SJCRH30 (cell line): Measurements from ENCODE around the gene NOVA2. TPM values are rescaled to one million over a fixed set of nuclear protein-coding genes. Genes with fewer than 3 reads are reported as not detected.
A peak's percentile ranks its signal among the peaks of the same experiment; 100 is the strongest.

Experiments
- DNase-seq, 2 experiments: peaks; one replicate each; pipeline ENCODE4 v3.0.0-alpha.2; 2015 to 2020
- H3K27ac ChIP-seq: fragments of 250-450 bp; sonication (Bioruptor Pico); 2 replicates; pipeline ENCODE4 v1.5.1; 2020; ENCODE audit warnings: mild to moderate bottlenecking, moderate library complexity
- H3K27me3 ChIP-seq: fragments of 250-450 bp; sonication (Bioruptor Pico); 2 replicates; pipeline ENCODE4 v1.5.1; 2020; ENCODE audit warnings: mild to moderate bottlenecking, moderate library complexity
- H3K36me3 ChIP-seq: fragments of 250-450 bp; sonication (Bioruptor Pico); 2 replicates; pipeline ENCODE4 v1.5.1; 2020; ENCODE audit warnings: mild to moderate bottlenecking, moderate library complexity
- H3K4me1 ChIP-seq: fragments of 250-450 bp; sonication (Bioruptor Pico); 2 replicates; pipeline ENCODE4 v1.5.1; 2020; ENCODE audit warnings: mild to moderate bottlenecking, moderate library complexity
- H3K4me3 ChIP-seq: fragments of 250-450 bp; sonication (Bioruptor Pico); 2 replicates; pipeline ENCODE4 v1.5.1; 2020; ENCODE audit warnings: mild to moderate bottlenecking, moderate library complexity
- H3K9me3 ChIP-seq: fragments of 250-450 bp; sonication (Bioruptor Pico); replicated peaks from 2 replicates; pipeline ENCODE4 v1.5.1; 2020; ENCODE audit warnings: mild to moderate bottlenecking, moderate library complexity
- total RNA-seq: library from RNA; depleted of rRNA; stranded (reverse); fragments of >200 nt; shearing (Covaris generic); gene quantifications from 2 replicates; pipeline ENCODE4 v1.2.3, GENCODE V29; 2014; rRNA removed

Gene NOVA2, protein sequence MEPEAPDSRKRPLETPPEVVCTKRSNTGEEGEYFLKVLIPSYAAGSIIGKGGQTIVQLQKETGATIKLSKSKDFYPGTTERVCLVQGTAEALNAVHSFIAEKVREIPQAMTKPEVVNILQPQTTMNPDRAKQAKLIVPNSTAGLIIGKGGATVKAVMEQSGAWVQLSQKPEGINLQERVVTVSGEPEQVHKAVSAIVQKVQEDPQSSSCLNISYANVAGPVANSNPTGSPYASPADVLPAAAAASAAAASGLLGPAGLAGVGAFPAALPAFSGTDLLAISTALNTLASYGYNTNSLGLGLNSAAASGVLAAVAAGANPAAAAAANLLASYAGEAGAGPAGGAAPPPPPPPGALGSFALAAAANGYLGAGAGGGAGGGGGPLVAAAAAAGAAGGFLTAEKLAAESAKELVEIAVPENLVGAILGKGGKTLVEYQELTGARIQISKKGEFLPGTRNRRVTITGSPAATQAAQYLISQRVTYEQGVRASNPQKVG
- 0.02 TPM in 1 of 2 replicates, not detected in the other for total RNA-seq

DNA sequence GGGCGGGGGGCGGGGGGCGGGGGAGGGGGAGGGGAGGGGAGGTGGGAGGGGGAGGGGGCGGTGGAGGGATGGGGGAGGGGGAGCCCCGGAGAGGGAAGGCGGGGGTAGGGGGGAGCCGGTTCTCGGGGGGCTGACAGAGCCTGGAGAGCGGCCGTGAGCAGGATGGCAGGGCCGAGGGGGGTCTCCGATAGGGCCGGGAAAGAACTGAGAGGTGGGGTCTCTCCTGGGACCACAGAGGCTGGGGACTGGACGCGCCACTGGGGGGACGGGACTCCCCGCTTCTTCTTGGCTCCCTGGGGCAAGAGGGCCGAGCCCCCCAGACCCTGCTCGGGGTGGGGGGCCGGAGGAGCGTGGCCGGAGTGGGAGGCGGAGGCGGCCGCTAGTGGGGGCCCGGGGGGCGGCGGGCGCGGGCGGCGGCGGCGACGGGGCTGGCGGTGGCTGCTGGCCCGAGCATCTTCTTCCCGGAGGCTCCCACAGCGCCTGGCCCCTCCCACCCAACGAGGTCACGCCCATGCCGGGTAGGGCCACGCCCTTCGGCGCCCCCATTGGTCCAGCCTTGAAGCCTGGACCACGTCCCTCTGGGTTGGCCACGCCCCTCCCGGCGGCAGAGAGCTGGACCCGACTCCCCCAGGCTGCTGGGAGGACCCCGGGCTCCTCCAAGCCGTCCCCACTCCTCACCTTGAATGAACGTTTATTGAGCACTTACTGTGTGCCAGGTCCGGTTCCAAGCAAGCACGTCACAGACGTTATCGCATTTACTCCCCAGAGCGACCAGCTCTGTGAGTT lies at the start of gene NOVA2:
NOVA2 (minus strand) TSS at position 313 of the 786 bp plus-strand sequence. CDS start 514 bp downstream, outside the sequence.
- Histone ChIP-seq H3K9me3 (no peaks in the 10 kb centered on the region), H3K36me3 (no peaks in the 10 kb centered on the region), H3K27ac (no peak within 1 kb of the TSS), H3K4me3 (no peak within 1 kb of the TSS), H3K4me1 (no peaks in the 10 kb centered on the region), H3K27me3 (peaks cover 28% of the 10 kb centered on the region)
- peak; percentile 24 to 27 for DNase-seq

- Histone ChIP-seq H3K27ac (no peak overlapping the region), H3K4me3 (no peak overlapping the region), H3K36me3 (no peaks in the 10 kb centered on the region), H3K4me1 (no peaks in the 10 kb centered on the region), H3K9me3 (no peaks in the 10 kb centered on the region), H3K27me3 (no peaks in the 10 kb centered on the region)
- DNase-seq, result no peak
Measured at GRCh38 chr19:46023311-46023779, 49.7 kb upstream of the NOVA2 start.

GRCh38 chr19:46022431-46023310 lies 49.0 kb upstream of the NOVA2 start, which contains the start of gene PGLYRP1:
TSS of gene PGLYRP1 (minus strand) at chr19:46023053. CDS start at chr19:46023021, 32 bp downstream.
- no peaks in the 10 kb centered on the region for H3K27me3 ChIP-seq
- DNase-seq, result no peak
- no peaks in the 10 kb centered on the region for H3K9me3 ChIP-seq
- H3K4me3 ChIP-seq, result no peak within 1 kb of the TSS
- H3K36me3 ChIP-seq, result no peaks in the 10 kb centered on the region
- no peak within 1 kb of the TSS for H3K27ac ChIP-seq
- H3K4me1 ChIP-seq, result no peaks in the 10 kb centered on the region

GRCh38 chr19:46022061-46022430 lies 48.4 kb upstream of the NOVA2 start:
- DNase-seq, result no peak
- Histone ChIP-seq H3K4me3 (no peak overlapping the region), H3K27ac (no peak overlapping the region), H3K9me3 (no peaks in the 10 kb centered on the region), H3K4me1 (no peaks in the 10 kb centered on the region), H3K27me3 (no peaks in the 10 kb centered on the region), H3K36me3 (no peaks in the 10 kb centered on the region)

- no peak overlapping the region for H3K4me3 ChIP-seq
- no peaks in the 10 kb centered on the region for H3K27me3 ChIP-seq
- H3K9me3 ChIP-seq, result no peaks in the 10 kb centered on the region
- no peaks in the 10 kb centered on the region for H3K36me3 ChIP-seq
- H3K27ac ChIP-seq, result no peak overlapping the region
- no peak for DNase-seq
- H3K4me1 ChIP-seq, result no peaks in the 10 kb centered on the region
Measured at GRCh38 chr19:46021531-46022041, 47.9 kb upstream of the NOVA2 start.

GRCh38 chr19:46020819-46021125 lies 47.1 kb upstream of the NOVA2 start:
- H3K36me3 ChIP-seq, result no peaks in the 10 kb centered on the region
- H3K4me1 ChIP-seq, result no peaks in the 10 kb centered on the region
- DNase-seq, result no peak
- H3K9me3 ChIP-seq, result no peaks in the 10 kb centered on the region
- H3K27me3 ChIP-seq, result no peaks in the 10 kb centered on the region
- H3K27ac ChIP-seq, result no peak overlapping the region
- no peak overlapping the region for H3K4me3 ChIP-seq

DNA sequence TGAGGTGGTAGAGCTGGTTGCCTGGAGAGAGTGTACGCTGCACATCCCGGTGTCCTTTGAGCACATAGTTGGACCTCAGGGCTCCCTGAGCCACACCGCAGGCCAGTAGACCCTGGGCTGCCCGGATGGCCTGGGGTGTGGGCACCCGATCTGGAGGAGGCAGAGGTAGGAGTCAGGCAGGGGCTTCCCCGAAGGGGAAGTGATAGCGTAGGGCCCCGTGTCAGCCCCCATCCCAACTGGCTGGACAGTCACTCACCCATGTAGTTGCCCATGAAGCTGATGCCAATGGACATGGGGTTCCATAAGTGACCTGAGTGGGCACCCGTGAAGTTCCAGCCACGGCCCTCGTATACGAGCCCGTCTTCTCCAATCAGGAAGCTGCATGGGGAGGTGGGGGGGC lies 45.6 kb upstream of the NOVA2 start:
- H3K27me3 ChIP-seq, result no peaks in the 10 kb centered on the region

GRCh38 chr19:46018729-46019251 lies 45.1 kb upstream of the NOVA2 start:
- no peaks in the 10 kb centered on the region for H3K9me3 ChIP-seq
- no peak overlapping the region for H3K27ac ChIP-seq
- DNase-seq, result no peak
- H3K36me3 ChIP-seq, result no peaks in the 10 kb centered on the region
- H3K27me3 ChIP-seq, result no peaks in the 10 kb centered on the region
- H3K4me1 ChIP-seq, result no peaks in the 10 kb centered on the region
- no peak overlapping the region for H3K4me3 ChIP-seq

More for the DNA sequence above, 45.6 kb upstream of the NOVA2 start:
- Histone ChIP-seq H3K27ac (no peak overlapping the region), H3K4me1 (no peaks in the 10 kb centered on the region), H3K9me3 (no peaks in the 10 kb centered on the region), H3K4me3 (no peak overlapping the region), H3K36me3 (no peaks in the 10 kb centered on the region)
- DNase-seq, result no peak

DNA sequence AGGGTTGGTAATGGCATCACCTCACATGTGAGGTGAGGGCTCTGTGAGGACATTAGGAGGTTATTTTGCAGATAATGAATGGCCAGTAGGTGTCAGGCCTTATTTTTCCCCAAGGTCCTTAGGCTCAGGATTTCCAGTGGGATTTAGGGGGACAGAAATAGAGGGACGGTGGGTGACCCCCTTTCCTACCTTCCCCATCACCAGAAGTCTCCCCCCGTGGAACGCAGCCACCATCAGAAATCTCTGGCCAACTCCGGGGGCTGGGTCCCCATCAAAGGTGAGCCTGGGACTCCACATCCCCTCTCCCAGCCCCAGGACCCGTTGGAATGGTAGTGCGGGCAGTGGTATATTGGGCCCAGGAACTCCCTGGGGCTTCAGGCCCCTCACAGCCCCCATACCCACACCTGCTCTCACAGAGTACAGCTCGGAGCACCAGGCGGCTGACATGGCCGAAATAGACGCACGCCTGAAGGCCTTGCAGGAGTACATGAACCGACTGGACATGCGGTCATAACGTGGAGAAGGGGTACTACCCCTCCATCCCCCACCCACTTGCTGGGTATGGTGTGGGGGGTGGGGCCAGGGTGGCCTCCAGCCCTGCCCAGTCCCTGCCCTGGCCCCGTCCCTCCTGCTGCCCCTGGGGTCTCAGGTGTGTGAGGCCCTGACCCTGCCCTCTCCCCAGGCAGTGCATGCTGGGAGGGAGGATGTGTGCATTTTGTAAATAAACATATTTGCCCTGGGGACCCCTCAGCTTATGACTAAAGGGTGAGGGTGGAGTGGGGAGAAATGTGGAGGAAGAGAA lies 44.4 kb upstream of the NOVA2 start:
- H3K27ac ChIP-seq, result no peak overlapping the region
- H3K4me1 ChIP-seq, result no peaks in the 10 kb centered on the region
- H3K36me3 ChIP-seq, result no peaks in the 10 kb centered on the region
- no peaks in the 10 kb centered on the region for H3K27me3 ChIP-seq
- no peaks in the 10 kb centered on the region for H3K9me3 ChIP-seq
- no peak for DNase-seq
- no peak overlapping the region for H3K4me3 ChIP-seq

DNA sequence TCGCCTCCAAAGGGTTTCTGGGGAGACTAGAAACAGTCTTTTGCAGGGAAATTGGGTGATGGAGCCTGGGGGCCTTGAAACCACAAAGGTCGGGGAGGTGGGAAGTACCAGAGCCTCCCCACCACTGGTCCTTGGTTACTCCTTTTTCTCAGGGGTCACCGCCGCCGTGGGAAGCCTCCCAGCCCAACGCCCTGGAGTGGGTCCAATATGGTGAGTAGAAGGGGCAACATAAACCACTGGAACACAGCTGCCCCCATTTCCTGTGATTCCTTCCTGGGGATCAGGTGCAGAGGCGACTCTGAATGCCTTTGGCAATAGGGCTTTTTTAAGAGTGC lies 43.4 kb upstream of the NOVA2 start:
- Histone ChIP-seq H3K4me1 (no peaks in the 10 kb centered on the region), H3K9me3 (no peaks in the 10 kb centered on the region), H3K4me3 (no peak overlapping the region), H3K36me3 (no peaks in the 10 kb centered on the region), H3K27me3 (no peaks in the 10 kb centered on the region), H3K27ac (no peak overlapping the region)
- no peak for DNase-seq

- peak; percentile 24 to 39 for DNase-seq
- Histone ChIP-seq H3K27me3 (no peaks in the 10 kb centered on the region), H3K9me3 (no peaks in the 10 kb centered on the region), H3K4me1 (no peaks in the 10 kb centered on the region), H3K27ac (no peak overlapping the region), H3K36me3 (no peaks in the 10 kb centered on the region), H3K4me3 (no peak overlapping the region)
Measured at GRCh38 chr19:46016426-46017094, 42.9 kb upstream of the NOVA2 start.

DNA sequence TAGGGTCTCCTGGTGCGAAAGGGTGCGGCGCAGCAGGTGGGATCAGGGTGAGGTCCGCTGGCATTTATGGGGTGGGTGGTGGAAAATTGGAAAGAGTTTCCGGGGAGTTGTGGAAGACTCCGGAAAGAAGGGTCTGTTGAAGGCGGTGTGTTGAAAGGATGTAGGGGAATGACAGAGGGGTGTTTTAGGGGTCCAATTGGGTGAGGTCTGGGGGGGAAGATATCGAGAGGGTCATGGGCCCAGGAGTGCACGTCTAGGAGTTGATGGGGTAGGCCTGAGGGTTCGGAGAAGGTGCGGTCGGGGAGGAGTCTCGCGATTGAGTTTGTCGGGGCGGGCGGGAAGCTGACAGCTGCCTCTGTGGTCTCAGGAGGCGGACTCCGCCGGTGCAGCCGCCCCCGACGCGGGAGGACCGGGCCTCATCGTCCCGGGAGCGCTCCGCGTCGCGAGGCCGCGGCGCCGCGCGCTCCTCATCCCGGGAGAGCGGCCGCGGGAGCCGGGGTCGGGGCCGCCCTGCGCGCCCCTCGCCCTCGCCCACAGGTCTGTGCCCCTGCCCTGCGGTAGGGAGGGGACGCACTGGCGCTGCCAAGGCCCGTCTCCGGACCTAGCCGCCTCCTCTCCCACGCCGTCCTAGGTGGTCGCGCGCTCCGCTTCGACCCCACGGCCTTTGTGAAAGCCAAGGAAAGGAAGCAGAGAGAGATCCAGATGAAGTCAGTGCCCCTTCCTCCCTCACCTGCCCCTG lies 42.2 kb upstream of the NOVA2 start:
- no peaks in the 10 kb centered on the region for H3K27me3 ChIP-seq
- H3K4me1 ChIP-seq, result no peaks in the 10 kb centered on the region

More for the DNA sequence above, 42.2 kb upstream of the NOVA2 start:
- no peak overlapping the region for H3K27ac ChIP-seq
- DNase-seq, result no peak
- no peak overlapping the region for H3K4me3 ChIP-seq
- no peaks in the 10 kb centered on the region for H3K36me3 ChIP-seq
- no peaks in the 10 kb centered on the region for H3K9me3 ChIP-seq
